AG10803 (cell line): ENCODE results near the gene BNC2.

ENCODE experiments used
- DNase-seq: peaks from one replicate; pipeline ENCODE4 v3.0.0; 2010; ENCODE audit warnings: low read depth
- H3K4me3 ChIP-seq: 2 replicates; pipeline ENCODE4 v1.5.1; 2011; ENCODE audit warnings: mild to moderate bottlenecking, low read length, control low read depth
- TF ChIP-seq, protein P1 (sequence below): conservative IDR thresholded peaks from 2 replicates; pipeline ENCODE4 v1.5.1; 2011; ENCODE audit warnings: mild to moderate bottlenecking, low read length, control low read depth, inconsistent platforms

BNC2 gene

DNA sequence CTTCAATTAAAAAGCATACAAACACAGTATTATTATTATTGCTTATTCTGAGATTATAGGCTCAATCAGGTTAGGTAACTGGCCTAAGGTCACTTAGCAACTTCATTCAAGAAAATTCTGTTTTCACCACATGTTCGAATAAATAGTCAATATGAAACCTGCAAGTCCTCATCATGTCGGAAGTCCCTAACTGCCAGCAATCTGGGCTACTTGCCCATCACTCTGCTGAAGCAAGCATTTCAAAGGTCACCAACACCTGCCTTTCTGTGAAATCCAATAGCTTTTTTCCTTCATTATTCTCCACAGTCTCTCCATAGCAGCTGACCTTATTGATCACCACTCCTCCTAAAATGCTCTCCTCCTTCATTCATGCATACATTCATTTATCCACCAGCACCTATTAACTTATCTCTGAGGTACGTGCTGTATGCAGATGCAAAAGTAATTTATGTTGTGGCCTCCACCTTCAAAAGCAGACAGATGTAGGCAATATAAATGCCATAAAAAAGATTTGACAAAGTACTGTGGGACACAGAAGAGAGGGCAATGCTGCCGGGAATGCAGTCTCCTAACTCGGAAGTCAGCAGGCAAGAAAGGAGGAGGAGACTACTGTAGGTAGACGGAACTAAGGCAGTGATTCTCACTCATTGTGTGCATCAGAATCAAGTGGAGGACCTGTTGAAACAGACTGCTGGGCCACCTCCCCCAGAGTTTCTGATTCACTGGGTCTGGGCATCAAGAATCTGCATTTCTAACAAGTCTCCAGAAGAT lies 310.9 kb downstream of the BNC2 start:
- TF ChIP-seq, protein P1, sequence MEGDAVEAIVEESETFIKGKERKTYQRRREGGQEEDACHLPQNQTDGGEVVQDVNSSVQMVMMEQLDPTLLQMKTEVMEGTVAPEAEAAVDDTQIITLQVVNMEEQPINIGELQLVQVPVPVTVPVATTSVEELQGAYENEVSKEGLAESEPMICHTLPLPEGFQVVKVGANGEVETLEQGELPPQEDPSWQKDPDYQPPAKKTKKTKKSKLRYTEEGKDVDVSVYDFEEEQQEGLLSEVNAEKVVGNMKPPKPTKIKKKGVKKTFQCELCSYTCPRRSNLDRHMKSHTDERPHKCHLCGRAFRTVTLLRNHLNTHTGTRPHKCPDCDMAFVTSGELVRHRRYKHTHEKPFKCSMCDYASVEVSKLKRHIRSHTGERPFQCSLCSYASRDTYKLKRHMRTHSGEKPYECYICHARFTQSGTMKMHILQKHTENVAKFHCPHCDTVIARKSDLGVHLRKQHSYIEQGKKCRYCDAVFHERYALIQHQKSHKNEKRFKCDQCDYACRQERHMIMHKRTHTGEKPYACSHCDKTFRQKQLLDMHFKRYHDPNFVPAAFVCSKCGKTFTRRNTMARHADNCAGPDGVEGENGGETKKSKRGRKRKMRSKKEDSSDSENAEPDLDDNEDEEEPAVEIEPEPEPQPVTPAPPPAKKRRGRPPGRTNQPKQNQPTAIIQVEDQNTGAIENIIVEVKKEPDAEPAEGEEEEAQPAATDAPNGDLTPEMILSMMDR, result no peak

GRCh38 chr9:16555802-16556201 lies 314.7 kb downstream of the BNC2 start:
- no peak overlapping the region for H3K4me3 ChIP-seq
- DNase-seq, result no peak
- TF ChIP-seq, protein P1, result no peak

More for the DNA sequence above, 310.9 kb downstream of the BNC2 start:
- H3K4me3 ChIP-seq, result no peak overlapping the region
- DNase-seq, result no peak

DNA sequence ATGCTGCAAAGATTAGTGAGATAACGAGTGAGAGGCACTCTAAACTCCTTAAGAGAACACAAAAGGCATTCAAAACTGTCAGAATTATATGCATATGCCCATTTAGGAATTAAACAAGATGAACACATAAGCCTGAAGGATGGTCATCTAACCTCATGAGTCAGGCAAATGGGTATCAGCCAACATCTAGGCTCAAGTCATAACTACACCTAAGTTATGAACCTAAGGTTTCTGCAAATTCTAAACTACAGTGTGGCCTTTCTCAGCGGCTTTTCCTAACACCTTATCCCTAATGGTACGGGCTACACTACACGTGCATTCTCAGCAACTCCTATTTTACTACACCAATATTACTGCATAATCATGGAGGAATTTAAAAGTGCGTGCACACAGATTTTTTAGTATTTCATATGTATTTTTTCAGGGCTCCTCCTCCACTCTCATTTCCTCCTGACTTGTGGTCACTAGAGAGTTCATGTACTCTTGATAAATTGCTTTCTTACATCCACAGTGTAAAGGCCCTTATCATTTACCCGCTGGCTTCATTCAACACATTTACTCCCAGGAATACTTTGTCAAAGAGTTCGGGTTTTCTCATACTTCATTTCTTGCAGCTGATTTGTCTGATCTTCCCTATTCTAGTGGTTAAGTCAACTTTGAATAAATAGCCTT lies 316.5 kb downstream of the BNC2 start:
- H3K4me3 ChIP-seq, result no peak overlapping the region
- TF ChIP-seq, protein P1, result no peak
- DNase-seq, result no peak

DNA sequence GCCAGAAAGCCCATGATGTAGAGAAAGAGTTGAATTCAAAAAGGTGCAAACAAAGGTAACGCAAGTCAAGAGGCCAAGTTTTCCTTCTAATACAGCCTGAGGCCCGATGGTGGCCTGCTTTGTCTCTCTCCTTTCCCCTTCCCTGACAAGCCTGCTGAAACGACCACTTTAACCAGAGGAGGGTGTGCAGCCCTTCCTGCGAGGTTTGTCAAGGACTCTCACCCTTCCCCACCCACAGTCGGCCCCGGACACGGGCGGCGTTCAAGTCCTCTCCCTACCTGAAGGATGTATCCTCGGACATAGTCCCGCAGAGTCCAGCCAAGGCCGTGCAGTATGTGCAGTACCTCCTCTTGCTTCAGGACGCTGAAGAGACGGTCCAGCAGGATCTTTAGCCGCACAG lies 318.2 kb downstream of the BNC2 start:
- TF ChIP-seq, protein P1, result no peak
- H3K4me3 ChIP-seq, result no peak overlapping the region
- DNase-seq, result no peak

DNA sequence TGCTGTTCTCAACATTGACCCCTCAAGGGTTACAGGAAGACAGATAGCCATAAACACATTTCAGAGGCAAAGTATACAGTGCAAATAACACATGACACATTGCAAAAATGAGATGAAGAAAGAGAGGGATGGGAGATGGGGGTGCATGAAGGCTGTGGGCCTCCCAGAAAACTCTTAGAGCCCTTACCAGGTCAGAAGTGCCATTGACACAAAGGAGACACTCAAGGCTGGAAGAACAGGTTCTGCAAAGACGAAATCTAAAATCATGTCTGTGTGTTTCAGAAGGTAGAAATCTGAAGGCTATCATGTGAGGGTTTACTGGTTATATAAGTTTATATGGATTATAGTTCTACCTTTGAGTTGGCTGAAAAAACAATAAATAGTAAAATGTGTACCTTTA lies 318.8 kb downstream of the BNC2 start:
- DNase-seq, result no peak
- TF ChIP-seq, protein P1, result no peak
- H3K4me3 ChIP-seq, result no peak overlapping the region

DNA sequence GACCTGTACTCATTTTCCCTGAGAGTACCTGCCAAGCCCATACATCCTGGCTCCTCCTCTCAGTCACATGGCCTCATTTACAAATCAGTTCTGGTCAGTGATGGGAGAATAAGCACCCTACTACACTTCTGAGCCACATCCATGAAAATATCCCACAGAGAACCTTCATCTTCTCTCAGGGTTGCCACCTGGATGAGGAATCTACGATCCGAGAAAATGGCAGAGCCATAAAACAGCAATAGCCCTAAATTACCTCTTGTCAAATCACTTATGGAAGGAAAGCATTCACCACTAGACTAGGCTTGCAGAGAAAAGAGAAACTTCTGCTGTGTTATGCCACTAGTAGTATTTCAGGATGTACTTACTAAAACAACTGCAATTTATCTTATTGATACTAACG lies 324.8 kb downstream of the BNC2 start:
- H3K4me3 ChIP-seq, result no peak overlapping the region
- TF ChIP-seq, protein P1, result no peak
- DNase-seq, result no peak

- H3K4me3 ChIP-seq, result no peak overlapping the region
- DNase-seq, result no peak
- TF ChIP-seq, protein P1, result no peak
These were observed 325.6 kb downstream of the BNC2 start for GRCh38 chr9:16544842-16545241.
